Measurements from ENCODE around the gene UBE2D1.
A peak's percentile ranks its signal among the peaks of the same experiment; 100 is the strongest.

Gene UBE2D1

DNA sequence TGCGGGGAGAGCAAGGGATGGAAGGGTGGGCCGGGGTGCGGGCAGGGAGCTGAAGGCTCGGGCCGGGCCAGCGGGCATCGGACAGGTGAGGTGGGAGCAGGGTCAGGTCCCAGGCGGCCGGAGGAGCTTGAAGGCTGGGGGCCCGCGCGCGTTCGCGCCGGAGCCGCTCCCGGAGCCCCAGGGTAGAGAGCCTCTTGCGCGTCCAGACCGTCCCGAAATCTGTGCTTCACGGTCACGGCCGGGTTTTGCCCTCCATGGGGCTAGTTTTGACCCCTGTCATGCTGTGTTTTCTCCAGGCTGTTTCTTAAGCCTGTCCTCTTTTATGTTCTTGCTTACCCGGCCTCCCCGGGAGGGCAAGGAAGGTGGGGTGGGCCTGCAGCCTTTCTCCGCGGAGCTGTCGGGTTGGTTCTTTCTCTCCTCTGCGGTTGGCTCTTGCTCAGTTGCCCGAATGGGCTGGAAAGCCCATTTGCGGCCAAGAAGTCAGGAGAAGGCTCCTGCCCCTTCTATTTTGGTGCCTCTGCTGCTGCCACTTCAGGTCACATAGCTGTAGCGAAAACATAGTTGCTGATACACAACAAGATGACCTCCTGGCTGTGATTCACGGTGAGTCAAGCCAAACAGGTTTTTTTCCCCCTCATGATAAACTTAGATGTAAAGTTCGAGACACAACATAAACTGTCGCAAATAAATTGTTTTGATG, 650 bp downstream of the UBE2D1 start:
- DNase-seq: no peak
- Histone ChIP-seq H3K4me1 (ENCODE audit: control insufficient read depth, insufficient read depth, low read length, poor library complexity, severe bottlenecking) (no peaks in the 10 kb centered on the region), H3K27me3 (replicated peaks; ENCODE audit: control insufficient read depth, insufficient read depth, low read length, poor library complexity, severe bottlenecking) (no peaks in the 10 kb centered on the region), H3K4me3 (ENCODE audit: insufficient read depth, low read depth, low read length, poor library complexity, severe bottlenecking) (peak overlapping the region; percentile 96), H3K36me3 (ENCODE audit: control insufficient read depth, insufficient read depth, low read length) (no peaks in the 10 kb centered on the region), H3K27ac (ENCODE audit: insufficient read depth, low read length, poor library complexity, severe bottlenecking) (peak overlapping the region; percentile 64), H3K9me3 (ENCODE audit: control insufficient read depth, low read length) (no peaks in the 10 kb centered on the region)

DNA sequence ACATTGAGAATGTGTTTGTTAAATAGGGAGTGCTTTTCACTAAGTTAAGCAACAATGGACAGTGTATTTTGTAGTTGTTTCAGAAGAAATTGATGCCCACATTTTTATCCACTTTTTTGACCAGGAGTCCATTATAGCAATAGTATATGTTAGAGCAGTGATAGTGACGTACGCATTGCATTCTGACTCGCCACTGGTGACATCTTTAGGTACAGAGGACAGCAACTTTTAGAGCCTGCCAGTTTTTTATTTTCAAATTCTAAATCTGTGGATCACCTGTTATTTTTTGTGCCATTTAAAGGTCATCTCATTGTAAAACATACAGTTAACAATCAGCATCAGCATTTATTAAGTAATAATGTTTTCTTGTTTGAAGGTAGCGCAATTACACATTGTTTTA, 1.4 kb downstream of the UBE2D1 start:
- no peaks in the 10 kb centered on the region for H3K9me3 ChIP-seq (ENCODE audit: control insufficient read depth, low read length)
- DNase-seq: no peak
- no peaks in the 10 kb centered on the region for H3K36me3 ChIP-seq (ENCODE audit: control insufficient read depth, insufficient read depth, low read length)
- no peaks in the 10 kb centered on the region for H3K4me1 ChIP-seq (ENCODE audit: control insufficient read depth, insufficient read depth, low read length, poor library complexity, severe bottlenecking)
- H3K27me3 ChIP-seq (replicated peaks; ENCODE audit: control insufficient read depth, insufficient read depth, low read length, poor library complexity, severe bottlenecking): no peaks in the 10 kb centered on the region
- peak overlapping the region; percentile 96 for H3K4me3 ChIP-seq (ENCODE audit: insufficient read depth, low read depth, low read length, poor library complexity, severe bottlenecking)
- H3K27ac ChIP-seq (ENCODE audit: insufficient read depth, low read length, poor library complexity, severe bottlenecking): no peak overlapping the region

DNA sequence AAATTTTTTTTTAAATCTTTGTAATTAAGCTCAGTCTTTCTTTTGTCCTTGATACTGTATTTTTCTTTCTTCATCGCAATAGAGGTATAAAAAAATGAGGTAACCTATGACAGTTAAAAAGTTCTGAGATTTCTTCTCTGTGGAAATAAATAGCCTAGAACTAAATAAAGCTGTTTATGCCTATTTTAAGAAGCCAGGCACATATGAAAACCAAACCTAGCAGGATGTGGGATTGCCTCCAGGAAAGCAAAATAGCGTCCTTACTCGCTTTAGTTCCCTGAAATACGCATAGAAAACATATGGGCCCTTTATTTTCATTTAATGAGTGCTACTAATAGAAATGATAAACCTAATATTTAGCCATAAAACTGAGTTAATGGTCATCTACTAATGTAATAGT, 6.6 kb downstream of the UBE2D1 start:
- Histone ChIP-seq H3K36me3 (ENCODE audit: control insufficient read depth, insufficient read depth, low read length) (no peaks in the 10 kb centered on the region), H3K27ac (ENCODE audit: insufficient read depth, low read length, poor library complexity, severe bottlenecking) (no peak overlapping the region)

DNA sequence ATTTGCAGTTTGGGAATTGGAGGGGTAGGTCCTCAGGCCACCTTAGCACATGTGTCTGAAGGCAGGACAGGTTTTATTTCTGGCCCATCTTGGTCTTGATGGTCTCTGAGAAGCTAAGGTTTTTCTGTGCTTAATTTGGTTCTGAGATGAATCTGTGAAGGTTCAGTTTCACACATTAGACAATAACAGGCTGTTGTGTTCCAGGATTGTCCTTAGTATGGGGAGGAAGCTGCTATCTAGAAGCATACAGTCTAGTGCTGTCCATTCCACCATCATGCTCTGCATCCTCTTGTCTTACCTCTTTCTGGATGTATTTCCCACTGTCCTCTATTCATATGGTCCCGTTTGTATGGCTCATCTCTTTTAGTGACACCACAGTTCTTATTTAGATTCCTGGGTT, 7.1 kb downstream of the UBE2D1 start:
- H3K4me1 ChIP-seq (ENCODE audit: control insufficient read depth, insufficient read depth, low read length, poor library complexity, severe bottlenecking): no peaks in the 10 kb centered on the region
- no peak overlapping the region for H3K27ac ChIP-seq (ENCODE audit: insufficient read depth, low read length, poor library complexity, severe bottlenecking)
- no peak overlapping the region for H3K4me3 ChIP-seq (ENCODE audit: insufficient read depth, low read depth, low read length, poor library complexity, severe bottlenecking)
- H3K9me3 ChIP-seq (ENCODE audit: control insufficient read depth, low read length): no peaks in the 10 kb centered on the region
- no peak for DNase-seq
- no peaks in the 10 kb centered on the region for H3K36me3 ChIP-seq (ENCODE audit: control insufficient read depth, insufficient read depth, low read length)
- no peaks in the 10 kb centered on the region for H3K27me3 ChIP-seq (replicated peaks; ENCODE audit: control insufficient read depth, insufficient read depth, low read length, poor library complexity, severe bottlenecking)

More for the DNA sequence above, 6.6 kb downstream of the UBE2D1 start:
- H3K4me1 ChIP-seq (ENCODE audit: control insufficient read depth, insufficient read depth, low read length, poor library complexity, severe bottlenecking): no peaks in the 10 kb centered on the region
- no peak for DNase-seq
- H3K27me3 ChIP-seq (replicated peaks; ENCODE audit: control insufficient read depth, insufficient read depth, low read length, poor library complexity, severe bottlenecking): no peaks in the 10 kb centered on the region
- H3K4me3 ChIP-seq (ENCODE audit: insufficient read depth, low read depth, low read length, poor library complexity, severe bottlenecking): no peak overlapping the region
- H3K9me3 ChIP-seq (ENCODE audit: control insufficient read depth, low read length): no peaks in the 10 kb centered on the region

DNA sequence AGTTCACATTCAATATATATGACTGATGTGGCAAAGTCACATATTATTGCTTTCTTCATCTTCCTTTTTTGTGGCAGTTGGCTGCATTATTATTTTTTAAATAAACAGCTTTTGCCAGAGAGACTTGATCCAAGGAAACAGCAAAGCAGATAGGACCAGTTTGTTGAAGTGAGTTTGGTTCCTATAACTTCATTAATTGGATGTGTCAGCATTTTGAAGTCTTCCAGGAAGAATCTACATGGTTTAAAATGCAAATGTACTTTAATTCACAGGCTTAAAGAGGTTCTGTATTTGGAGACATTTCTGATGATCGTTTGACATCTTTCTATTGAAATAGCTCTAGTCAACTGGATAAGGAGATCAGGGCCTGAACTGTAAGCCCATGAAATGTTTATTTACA, 13.2 kb downstream of the UBE2D1 start:
- no peaks in the 10 kb centered on the region for H3K36me3 ChIP-seq (ENCODE audit: control insufficient read depth, insufficient read depth, low read length)
- DNase-seq: no peak
- no peaks in the 10 kb centered on the region for H3K4me1 ChIP-seq (ENCODE audit: control insufficient read depth, insufficient read depth, low read length, poor library complexity, severe bottlenecking)
- no peaks in the 10 kb centered on the region for H3K27me3 ChIP-seq (replicated peaks; ENCODE audit: control insufficient read depth, insufficient read depth, low read length, poor library complexity, severe bottlenecking)
- H3K9me3 ChIP-seq (ENCODE audit: control insufficient read depth, low read length): no peaks in the 10 kb centered on the region
- no peak overlapping the region for H3K4me3 ChIP-seq (ENCODE audit: insufficient read depth, low read depth, low read length, poor library complexity, severe bottlenecking)
- H3K27ac ChIP-seq (ENCODE audit: insufficient read depth, low read length, poor library complexity, severe bottlenecking): no peak overlapping the region

DNA sequence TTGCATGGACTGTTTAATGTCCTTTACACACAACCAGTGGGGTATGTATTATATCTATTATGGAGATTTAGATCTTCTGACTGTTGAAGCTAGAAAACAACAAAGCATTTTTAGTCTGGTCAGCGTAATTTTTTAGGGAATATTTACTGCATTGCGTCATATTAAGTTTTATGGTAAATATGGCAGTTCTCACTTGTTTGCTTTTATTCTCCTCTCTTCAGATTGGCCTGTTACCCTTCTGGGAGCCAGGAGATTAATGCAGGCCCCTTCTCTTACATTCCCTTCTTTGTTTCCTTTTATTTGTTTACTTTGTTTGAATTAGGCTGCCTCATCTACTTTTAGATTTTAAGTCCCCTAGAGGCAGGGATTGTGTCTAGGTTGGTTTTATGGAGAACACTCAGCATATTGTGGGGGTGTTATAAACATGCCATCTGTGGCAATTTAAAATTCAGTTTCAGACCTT, 13.8 kb downstream of the UBE2D1 start:
- no peak for DNase-seq
- Histone ChIP-seq H3K9me3 (ENCODE audit: control insufficient read depth, low read length) (no peaks in the 10 kb centered on the region), H3K4me1 (ENCODE audit: control insufficient read depth, insufficient read depth, low read length, poor library complexity, severe bottlenecking) (no peaks in the 10 kb centered on the region), H3K27me3 (replicated peaks; ENCODE audit: control insufficient read depth, insufficient read depth, low read length, poor library complexity, severe bottlenecking) (no peaks in the 10 kb centered on the region), H3K36me3 (ENCODE audit: control insufficient read depth, insufficient read depth, low read length) (no peaks in the 10 kb centered on the region), H3K27ac (ENCODE audit: insufficient read depth, low read length, poor library complexity, severe bottlenecking) (no peak overlapping the region), H3K4me3 (ENCODE audit: insufficient read depth, low read depth, low read length, poor library complexity, severe bottlenecking) (no peak overlapping the region)

DNA sequence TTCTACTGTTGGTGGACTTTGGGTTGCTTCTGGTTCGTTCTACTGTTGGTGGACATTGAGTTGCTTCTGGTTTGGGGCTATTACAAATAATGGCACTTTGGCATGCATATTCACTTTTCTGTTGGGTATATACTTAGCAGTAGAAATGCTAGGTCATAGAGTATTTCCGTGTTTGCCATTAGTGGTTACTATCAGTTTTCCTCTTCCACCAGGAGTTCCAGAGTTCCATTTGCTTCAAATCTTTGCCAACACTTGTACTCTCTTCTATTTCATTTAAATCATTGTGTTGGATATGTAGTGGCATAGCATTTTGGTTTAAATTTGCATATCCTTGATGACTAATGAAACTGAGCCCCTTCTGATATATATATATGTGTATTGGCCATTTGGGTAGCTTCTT, 15.2 kb downstream of the UBE2D1 start:
- H3K27ac ChIP-seq (ENCODE audit: insufficient read depth, low read length, poor library complexity, severe bottlenecking): no peak overlapping the region
- no peaks in the 10 kb centered on the region for H3K36me3 ChIP-seq (ENCODE audit: control insufficient read depth, insufficient read depth, low read length)
- H3K27me3 ChIP-seq (replicated peaks; ENCODE audit: control insufficient read depth, insufficient read depth, low read length, poor library complexity, severe bottlenecking): no peaks in the 10 kb centered on the region
- H3K4me3 ChIP-seq (ENCODE audit: insufficient read depth, low read depth, low read length, poor library complexity, severe bottlenecking): no peak overlapping the region
- H3K9me3 ChIP-seq (ENCODE audit: control insufficient read depth, low read length): no peaks in the 10 kb centered on the region
- DNase-seq: no peak
- no peaks in the 10 kb centered on the region for H3K4me1 ChIP-seq (ENCODE audit: control insufficient read depth, insufficient read depth, low read length, poor library complexity, severe bottlenecking)

DNA sequence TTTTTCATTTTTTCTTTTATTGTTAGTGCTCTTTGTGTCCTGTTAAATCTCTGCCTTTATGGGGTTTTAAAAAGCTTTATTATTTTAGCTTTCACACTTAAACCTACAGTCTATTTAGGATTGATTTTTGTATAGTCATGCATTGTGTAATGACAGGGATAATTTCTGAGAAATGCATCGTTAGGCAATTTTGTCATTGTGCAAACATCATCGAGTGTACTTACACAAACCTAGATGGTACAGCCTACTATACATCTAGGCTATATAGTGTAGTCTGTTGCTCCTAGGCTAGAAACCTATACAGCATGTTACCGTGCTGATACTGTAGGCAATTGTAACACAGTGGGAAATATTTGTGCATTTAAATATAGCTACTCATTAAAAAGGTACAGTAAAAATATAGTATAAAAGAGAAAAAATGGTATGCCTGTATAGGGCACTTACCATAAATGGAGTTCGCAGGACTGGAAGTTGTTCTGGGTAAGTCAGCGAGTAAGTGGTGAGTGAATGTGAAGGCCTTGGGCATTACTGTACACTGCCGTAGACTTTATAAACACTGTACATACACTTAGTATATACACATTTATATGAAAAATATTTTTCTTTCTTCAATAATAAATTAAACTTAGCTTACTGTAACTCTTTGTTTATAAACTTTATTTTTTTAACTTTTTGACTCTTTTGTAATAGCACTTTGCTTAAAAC, 16.0 kb downstream of the UBE2D1 start:
- no peak overlapping the region for H3K27ac ChIP-seq (ENCODE audit: insufficient read depth, low read length, poor library complexity, severe bottlenecking)
- no peaks in the 10 kb centered on the region for H3K36me3 ChIP-seq (ENCODE audit: control insufficient read depth, insufficient read depth, low read length)
- H3K4me1 ChIP-seq (ENCODE audit: control insufficient read depth, insufficient read depth, low read length, poor library complexity, severe bottlenecking): no peaks in the 10 kb centered on the region
- H3K27me3 ChIP-seq (replicated peaks; ENCODE audit: control insufficient read depth, insufficient read depth, low read length, poor library complexity, severe bottlenecking): no peaks in the 10 kb centered on the region
- no peaks in the 10 kb centered on the region for H3K9me3 ChIP-seq (ENCODE audit: control insufficient read depth, low read length)
- H3K4me3 ChIP-seq (ENCODE audit: insufficient read depth, low read depth, low read length, poor library complexity, severe bottlenecking): no peak overlapping the region
- no peak for DNase-seq

DNA sequence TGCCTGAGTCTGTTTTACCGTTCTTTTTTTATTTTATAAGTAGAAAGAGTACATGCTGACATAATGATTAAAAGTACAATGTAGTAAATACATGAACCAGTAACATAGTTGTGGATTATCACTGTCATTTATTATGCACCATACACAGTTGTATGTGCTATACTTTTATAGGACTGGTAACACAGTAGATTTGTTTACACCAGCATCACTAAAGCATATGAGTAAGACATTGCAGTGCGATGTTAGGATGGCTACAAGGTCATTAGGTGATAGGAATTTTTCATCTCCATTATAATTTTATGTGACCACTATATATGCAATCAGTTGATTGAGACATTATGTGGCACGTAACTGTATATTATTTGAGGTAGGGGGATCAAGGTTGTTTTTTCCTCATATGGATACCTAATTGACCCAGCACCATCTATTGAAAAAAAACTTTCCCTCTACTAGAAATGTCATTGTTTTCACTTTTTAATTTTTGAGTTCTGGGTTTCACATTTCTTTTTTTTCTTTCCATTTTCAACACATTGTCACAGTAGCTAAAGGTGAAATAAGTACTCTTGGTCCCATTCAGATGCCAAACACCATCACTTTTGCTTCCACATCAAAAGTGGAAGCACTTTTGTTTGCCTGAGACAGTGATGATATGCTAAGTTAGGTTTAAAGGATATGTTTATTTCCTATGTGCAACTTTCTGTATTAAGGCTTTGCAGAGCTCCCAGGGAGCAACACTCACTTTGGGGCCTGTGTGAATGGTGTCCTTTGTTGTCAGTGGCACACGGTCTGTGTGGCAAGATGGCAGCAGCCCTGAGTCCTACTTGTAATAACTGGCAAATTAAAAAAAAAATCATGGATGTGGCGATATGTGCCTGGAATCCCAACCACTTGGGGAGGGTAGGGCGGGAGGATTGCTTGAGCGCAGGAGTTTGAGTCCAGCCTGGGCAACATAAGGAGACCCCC, 17.1 kb downstream of the UBE2D1 start:
- H3K4me1 ChIP-seq (ENCODE audit: control insufficient read depth, insufficient read depth, low read length, poor library complexity, severe bottlenecking): no peaks in the 10 kb centered on the region
- no peak for DNase-seq
- no peak overlapping the region for H3K4me3 ChIP-seq (ENCODE audit: insufficient read depth, low read depth, low read length, poor library complexity, severe bottlenecking)
- no peak overlapping the region for H3K27ac ChIP-seq (ENCODE audit: insufficient read depth, low read length, poor library complexity, severe bottlenecking)
- H3K9me3 ChIP-seq (ENCODE audit: control insufficient read depth, low read length): no peaks in the 10 kb centered on the region
- H3K27me3 ChIP-seq (replicated peaks; ENCODE audit: control insufficient read depth, insufficient read depth, low read length, poor library complexity, severe bottlenecking): no peaks in the 10 kb centered on the region
- no peaks in the 10 kb centered on the region for H3K36me3 ChIP-seq (ENCODE audit: control insufficient read depth, insufficient read depth, low read length)
